Neural crest cell (in vitro differentiated cells): ENCODE measurements around the gene RAC2. TPM values are rescaled to one million over a fixed set of nuclear protein-coding genes. Genes with fewer than 3 reads are reported as not detected.
A peak's percentile ranks its signal among the peaks of the same experiment; 100 is the strongest.

ENCODE experiments used
- DNase-seq: peaks from one replicate; pipeline ENCODE4 v3.0.0; 2021; ENCODE audit warnings: low read depth, mixed read lengths, low spot score
- H3K27ac Mint-ChIP-seq: one replicate; pipeline ENCODE4 v1.8.0; 2021; ENCODE audit warnings: mild to moderate bottlenecking, mixed read lengths; ENCODE audit not compliant: unreplicated experiment
- H3K27me3 Mint-ChIP-seq: 2 replicates; pipeline ENCODE4 v1.8.0; 2021; ENCODE audit warnings: low read depth, mild to moderate bottlenecking, mixed read lengths
- H3K36me3 Mint-ChIP-seq: 2 replicates; pipeline ENCODE4 v1.8.0; 2021; ENCODE audit warnings: low read depth, mild to moderate bottlenecking, mixed read lengths
- H3K4me1 Mint-ChIP-seq: 2 replicates; pipeline ENCODE4 v1.8.0; 2021; ENCODE audit warnings: mixed read lengths
- H3K4me3 Mint-ChIP-seq: one replicate; pipeline ENCODE4 v1.8.0; 2021; ENCODE audit warnings: mild to moderate bottlenecking, mixed read lengths
- H3K9me3 Mint-ChIP-seq: 2 replicates; pipeline ENCODE4 v1.8.0; 2021; ENCODE audit warnings: mixed read lengths
- total RNA-seq: library from RNA; stranded (reverse); gene quantifications from 2 replicates; pipeline ENCODE4 v1.2.1, GENCODE V29; 2021
- TF ChIP-seq, protein P1 (sequence below): fragments of 200-600 bp; sonication (generic); conservative IDR thresholded peaks from 2 replicates; pipeline ENCODE4 v1.5.0; 2021; ENCODE audit warnings: antibody characterized with exemption, mild to moderate bottlenecking

RAC2 gene
- total RNA-seq, 1 donor from 2014 or later: 0.21 TPM

DNA sequence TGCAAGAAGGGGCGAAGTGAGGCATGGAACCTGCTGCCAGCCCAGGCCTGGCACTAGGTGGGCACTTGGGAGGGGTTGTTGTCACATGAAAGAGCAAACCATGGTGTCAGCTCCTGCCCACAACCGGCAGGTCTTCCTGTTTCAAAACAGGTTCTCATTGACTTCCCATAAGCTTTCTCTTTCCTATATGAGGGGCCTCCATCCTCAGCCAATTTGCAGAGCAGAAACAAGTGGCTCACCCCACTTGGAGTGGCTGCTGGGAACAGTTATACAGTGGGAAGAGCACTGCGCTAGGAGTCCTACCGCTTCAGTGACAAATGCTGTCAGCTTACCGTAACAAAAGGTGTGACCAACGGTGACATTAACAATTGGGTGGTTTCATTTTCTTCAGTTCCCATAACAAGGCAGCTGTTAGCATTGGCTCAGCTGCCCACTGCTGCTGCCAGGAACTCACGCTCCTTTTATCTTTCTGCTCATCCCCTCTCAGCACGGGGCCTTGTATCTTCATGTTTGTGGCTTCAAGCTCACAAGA is 21.6 kb downstream of the RAC2 start:
- Mint-ChIP-seq H3K4me1 (no peaks in the 10 kb centered on the region), H3K27me3 (peaks cover 24% of the 10 kb centered on the region), H3K36me3 (no peaks in the 10 kb centered on the region), H3K27ac (no peak overlapping the region), H3K9me3 (no peaks in the 10 kb centered on the region), H3K4me3 (no peak overlapping the region)
- TF ChIP-seq, protein P1, sequence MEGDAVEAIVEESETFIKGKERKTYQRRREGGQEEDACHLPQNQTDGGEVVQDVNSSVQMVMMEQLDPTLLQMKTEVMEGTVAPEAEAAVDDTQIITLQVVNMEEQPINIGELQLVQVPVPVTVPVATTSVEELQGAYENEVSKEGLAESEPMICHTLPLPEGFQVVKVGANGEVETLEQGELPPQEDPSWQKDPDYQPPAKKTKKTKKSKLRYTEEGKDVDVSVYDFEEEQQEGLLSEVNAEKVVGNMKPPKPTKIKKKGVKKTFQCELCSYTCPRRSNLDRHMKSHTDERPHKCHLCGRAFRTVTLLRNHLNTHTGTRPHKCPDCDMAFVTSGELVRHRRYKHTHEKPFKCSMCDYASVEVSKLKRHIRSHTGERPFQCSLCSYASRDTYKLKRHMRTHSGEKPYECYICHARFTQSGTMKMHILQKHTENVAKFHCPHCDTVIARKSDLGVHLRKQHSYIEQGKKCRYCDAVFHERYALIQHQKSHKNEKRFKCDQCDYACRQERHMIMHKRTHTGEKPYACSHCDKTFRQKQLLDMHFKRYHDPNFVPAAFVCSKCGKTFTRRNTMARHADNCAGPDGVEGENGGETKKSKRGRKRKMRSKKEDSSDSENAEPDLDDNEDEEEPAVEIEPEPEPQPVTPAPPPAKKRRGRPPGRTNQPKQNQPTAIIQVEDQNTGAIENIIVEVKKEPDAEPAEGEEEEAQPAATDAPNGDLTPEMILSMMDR: no peak
- DNase-seq: no peak

DNA sequence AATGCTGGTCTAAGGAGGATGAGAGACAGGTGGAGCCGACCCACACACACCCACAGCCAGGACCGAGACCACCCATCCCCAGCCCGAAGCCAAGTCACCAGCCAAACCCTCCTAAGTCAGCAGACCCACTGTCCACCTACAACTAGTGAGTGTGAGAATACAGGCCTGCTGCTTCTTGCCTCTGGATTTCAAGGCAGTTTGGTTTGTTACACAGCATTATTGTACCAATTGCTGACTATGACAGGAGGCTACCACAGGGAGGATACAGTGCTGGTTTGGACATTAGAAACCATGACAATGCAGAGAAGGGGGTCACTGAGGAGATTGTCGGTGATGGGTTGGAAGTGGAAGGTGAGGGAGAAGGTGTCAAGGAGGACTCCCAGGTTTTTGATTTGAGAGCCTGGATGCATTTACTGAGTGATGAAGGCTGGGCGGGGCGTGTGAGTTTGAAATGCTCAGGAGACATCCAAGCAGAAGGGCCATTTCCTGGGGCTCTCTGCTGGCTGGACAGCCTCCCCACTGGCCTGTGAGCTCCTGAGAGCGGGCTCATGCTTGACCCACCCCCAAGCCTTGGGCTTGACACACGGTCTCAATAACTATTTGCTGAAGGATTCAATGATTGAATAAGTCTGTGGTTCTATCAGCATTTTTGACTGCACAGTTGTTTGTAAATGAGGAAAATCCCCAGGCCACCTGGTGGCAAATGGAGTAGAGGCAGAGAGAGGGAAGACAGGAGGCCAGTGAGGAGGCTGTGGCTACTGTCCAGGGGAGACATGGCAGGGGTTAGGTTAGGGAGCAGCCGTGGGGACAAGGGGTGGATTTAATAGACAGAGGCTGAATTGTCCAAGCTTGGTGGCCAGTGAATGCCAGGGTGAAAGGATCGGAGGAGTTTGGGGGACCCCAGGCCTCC is 22.4 kb downstream of the RAC2 start:
- no peaks in the 10 kb centered on the region for H3K36me3 Mint-ChIP-seq
- H3K4me1 Mint-ChIP-seq: no peaks in the 10 kb centered on the region
- peak overlapping the region; percentile 87 for H3K27ac Mint-ChIP-seq
- no peaks in the 10 kb centered on the region for H3K9me3 Mint-ChIP-seq
- DNase-seq: no peak
- no peak overlapping the region for H3K4me3 Mint-ChIP-seq
- H3K27me3 Mint-ChIP-seq: peaks cover 24% of the 10 kb centered on the region
- TF ChIP-seq, protein P1: no peak

DNA sequence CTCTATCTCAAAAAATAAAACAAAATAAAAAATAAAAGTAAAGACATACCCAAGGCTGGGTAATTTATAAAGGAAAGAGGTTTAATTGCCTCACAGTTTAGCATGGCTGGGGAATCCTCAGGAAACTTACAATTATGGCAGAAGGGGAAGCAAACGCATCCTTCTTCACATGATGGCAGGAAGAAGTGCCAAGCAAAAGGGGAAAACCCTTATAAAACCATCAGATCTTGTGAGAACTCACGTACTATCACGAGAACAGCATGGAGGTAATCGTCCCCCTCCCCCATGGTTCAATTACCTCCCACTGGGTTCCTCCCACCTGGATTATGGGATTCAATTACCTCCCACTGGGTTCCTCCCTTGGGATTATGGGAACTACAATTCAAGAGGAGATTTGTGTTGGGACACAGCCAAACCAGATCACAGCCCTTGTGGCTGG is 23.5 kb downstream of the RAC2 start:
- Mint-ChIP-seq H3K27ac (no peak overlapping the region), H3K4me1 (no peaks in the 10 kb centered on the region), H3K9me3 (no peaks in the 10 kb centered on the region), H3K4me3 (no peak overlapping the region), H3K27me3 (peaks cover 21% of the 10 kb centered on the region), H3K36me3 (no peaks in the 10 kb centered on the region)
- TF ChIP-seq, protein P1: no peak
- DNase-seq: no peak

DNA sequence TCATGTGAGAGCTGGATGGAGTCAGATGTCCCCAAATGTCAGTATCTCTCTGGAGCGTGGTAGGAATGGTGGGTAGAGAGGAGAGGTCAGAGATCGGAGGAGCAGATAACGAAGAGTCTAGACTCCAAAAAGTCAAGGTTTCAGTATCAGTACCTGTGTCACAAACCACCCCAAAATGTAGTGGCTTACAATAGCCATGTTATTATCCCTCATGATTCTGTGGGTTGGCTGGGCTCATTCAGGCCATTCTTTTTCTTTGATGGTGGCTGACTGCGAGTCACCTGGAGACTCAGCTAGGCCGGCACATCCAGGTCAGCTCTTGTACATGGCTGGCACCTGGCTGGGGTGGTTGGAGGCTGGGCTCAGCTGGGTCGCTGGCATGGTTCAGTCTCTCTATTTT is 24.5 kb downstream of the RAC2 start:
- Mint-ChIP-seq H3K4me1 (no peaks in the 10 kb centered on the region), H3K4me3 (no peak overlapping the region), H3K36me3 (no peaks in the 10 kb centered on the region), H3K27ac (no peak overlapping the region), H3K27me3 (peaks cover 13% of the 10 kb centered on the region), H3K9me3 (no peaks in the 10 kb centered on the region)
- TF ChIP-seq, protein P1: no peak
- no peak for DNase-seq

DNA sequence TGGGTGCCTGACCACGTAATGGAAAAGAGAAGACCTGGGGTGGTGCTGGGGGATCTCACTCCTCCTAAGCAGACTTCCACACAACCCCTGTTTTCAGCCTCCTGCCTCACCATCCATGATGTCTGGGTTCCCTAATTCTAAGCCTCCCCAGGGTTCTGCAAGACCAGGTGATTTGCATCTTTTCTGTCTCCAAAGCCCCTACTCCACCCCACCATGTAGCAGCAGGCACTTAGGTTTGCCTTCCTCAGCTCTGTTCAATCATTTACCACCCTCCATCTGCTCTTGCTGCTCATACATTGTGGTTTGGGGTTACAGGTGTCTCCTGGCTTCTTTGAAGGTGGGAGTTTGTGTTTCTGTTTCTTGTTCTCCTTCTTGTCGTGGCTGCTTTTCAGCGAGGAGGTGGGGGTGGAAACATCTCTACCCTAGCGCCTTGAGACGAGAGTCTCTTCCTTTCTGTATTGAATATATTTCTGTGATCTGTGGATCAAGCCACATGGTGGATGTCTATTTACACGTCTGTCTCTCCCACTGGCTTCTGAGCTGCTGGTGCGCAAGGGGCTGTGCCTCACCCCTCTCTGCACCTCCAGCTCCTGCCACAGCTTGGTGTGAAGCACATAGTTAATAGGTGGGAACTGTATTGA is 25.2 kb downstream of the RAC2 start:
- H3K4me3 Mint-ChIP-seq: no peak overlapping the region
- TF ChIP-seq, protein P1: no peak
- no peaks in the 10 kb centered on the region for H3K4me1 Mint-ChIP-seq
- H3K36me3 Mint-ChIP-seq: no peaks in the 10 kb centered on the region
- no peak overlapping the region for H3K27ac Mint-ChIP-seq
- no peak for DNase-seq
- H3K9me3 Mint-ChIP-seq: no peaks in the 10 kb centered on the region
- H3K27me3 Mint-ChIP-seq: peaks cover 9% of the 10 kb centered on the region
